H1 (cell line): ENCODE results near the gene TSPEAR.

ENCODE experiments used
- CEBPB ChIP-seq: IDR thresholded peaks from 2 replicates; pipeline ENCODE4 v1.6.1; 2012; ENCODE audit warnings: low read depth, low read length
- CTCF ChIP-seq, 3 experiments: IDR thresholded peaks; 1 replicate in 2 of 3; 2 replicates in 1 of 3; pipeline versions ENCODE4 v1.5.1 to v1.6.1; 2011; ENCODE audit warnings: low read length in 3 of 3, mild to moderate bottlenecking in 3 of 3, inconsistent platforms in 2 of 3, low read depth in 1 of 3, moderate library complexity in 1 of 3; ENCODE audit not compliant: insufficient read depth in 1 of 3; ENCODE audit errors: control extremely low read depth in 1 of 3
- KDM1A ChIP-seq: fragments of 200-600, 300-600 bp; sonication (generic); IDR thresholded peaks from 2 replicates; pipeline ENCODE4 v1.7.1; 2016; ENCODE audit warnings: mild to moderate bottlenecking, low read length, borderline replicate concordance
- SIN3A ChIP-seq, 2 experiments: IDR thresholded peaks in 1 of 2; conservative IDR thresholded peaks in 1 of 2; 2 replicates each; pipeline ENCODE4 v1.6.1; 2011 to 2012; ENCODE audit warnings: low read length in 2 of 2, improper control_type of control experiment in 1 of 2, low read depth in 1 of 2, mild to moderate bottlenecking in 1 of 2
- SP2 ChIP-seq: IDR thresholded peaks from 2 replicates; pipeline ENCODE4 v1.6.1; 2012; ENCODE audit warnings: mild to moderate bottlenecking, low read length, inconsistent platforms

GRCh38 chr21:44551340-44551961 lies 159.9 kb downstream of the TSPEAR start, which contains the start of gene KRTAP10-2:
- no peak for TF ChIP-seq CTCF (IDR thresholded peaks at IDR 0.05; ENCODE audit: control extremely low read depth in 1 of 3, insufficient read depth in 1 of 3, low read depth in 1 of 3, low read length in 3 of 3)
- TF ChIP-seq SP2, result no peak
- TF ChIP-seq CEBPB, result no peak
- no peak for TF ChIP-seq KDM1A
- no peak for TF ChIP-seq SIN3A (conservative IDR thresholded peaks at IDR 0.05 in 1 of 2, IDR thresholded peaks at IDR 0.05 in 1 of 2; ENCODE audit: low read depth in 1 of 2, low read length in 2 of 2)
